HG02973 (cell line): ENCODE data around the gene WHRN.

Source experiments
- ATAC-seq: cut with Tn5 transposase; IDR thresholded peaks from one replicate; pipeline ENCODE4 v1.9.1; 2021; ENCODE audit warnings: moderate library complexity; ENCODE audit not compliant: unreplicated experiment

The WHRN gene

DNA sequence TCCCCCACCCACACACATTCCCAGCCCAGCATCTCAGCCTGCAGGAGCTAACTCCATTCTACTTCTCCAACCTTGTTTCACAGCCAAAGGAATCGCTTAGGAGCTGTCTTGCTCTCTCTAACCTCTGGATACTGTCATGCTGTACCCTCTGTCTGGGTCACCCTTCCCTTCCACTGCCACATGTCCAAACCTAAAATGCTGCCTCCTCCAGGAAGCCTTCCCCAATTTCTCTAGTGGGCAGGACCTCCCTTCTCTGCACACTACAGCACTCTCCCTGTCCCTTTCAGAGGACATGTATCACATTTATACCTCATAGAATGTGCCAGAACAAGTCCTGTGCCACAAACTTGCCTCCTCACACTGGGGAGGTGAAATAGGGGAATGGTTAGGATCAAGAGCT lies 30.8 kb downstream of the WHRN start:
- no peak for ATAC-seq

DNA sequence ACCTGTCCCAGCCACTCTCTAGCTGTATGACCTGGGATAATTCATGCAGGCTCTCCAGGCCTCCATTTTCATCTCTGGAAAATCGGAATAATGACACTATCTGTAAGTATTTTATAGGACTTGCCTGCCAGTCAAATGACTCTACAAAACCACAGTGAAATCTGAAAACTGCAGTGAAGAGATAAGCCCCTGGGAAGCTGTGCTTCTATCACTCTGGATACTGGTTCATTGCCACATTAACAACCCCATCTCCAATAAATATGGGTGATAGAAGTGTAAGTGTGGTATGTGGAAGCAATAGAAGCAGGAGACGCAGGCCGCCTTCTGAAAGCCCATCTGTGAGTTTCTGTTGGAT lies 31.8 kb downstream of the WHRN start:
- no peak for ATAC-seq

DNA sequence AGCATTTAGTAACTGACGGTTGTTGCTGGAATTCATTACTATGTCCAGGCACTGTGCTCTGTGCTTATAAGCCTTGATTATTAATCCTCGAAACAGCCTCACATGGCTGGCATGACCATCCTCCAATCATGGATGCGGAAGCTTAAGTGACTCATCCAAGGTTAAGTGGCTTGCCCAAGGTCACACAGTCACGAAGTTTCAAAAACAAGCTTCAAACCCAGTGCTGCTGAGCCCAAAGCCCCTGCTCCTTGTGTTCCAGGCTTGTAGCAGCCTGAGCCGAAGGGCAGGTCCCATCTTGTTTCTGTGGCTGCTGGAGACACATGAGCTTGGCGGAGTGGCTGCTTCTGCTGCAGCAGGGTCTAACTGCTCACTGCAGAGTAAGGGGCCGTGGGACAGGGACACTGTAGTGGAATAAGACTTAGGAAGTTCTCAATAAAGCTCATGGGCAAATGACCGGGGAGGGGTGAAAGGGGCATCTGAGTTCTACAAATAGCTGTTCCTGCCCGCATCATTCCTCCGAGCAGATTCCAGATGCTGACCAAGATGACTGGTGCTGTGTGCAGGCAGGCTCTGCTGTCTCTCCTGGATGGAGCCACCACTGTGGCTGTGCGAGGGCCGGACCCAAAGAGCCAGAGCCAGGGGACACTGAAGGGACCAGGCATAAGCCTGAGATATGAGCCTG lies 32.4 kb downstream of the WHRN start:
- no peak for ATAC-seq

DNA sequence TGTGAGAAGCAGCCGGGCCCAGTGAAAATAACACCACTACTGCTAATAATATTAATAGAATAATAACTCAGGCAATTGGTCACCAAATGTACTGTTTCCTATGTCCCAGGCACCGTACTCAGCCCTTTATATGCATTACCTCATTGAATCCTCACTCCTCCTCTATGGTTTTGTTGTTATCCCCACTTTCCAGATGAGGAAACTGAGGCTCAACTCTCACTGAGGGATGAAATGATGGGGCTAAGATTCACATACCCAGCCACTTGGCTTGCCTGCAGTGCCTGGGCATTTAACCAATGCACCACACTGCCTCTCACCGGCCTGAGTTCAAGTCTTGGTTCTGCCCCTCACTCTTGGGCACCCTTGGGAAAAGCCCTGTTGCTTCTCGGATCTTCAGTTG lies 34.1 kb downstream of the WHRN start:
- no peak for ATAC-seq

DNA sequence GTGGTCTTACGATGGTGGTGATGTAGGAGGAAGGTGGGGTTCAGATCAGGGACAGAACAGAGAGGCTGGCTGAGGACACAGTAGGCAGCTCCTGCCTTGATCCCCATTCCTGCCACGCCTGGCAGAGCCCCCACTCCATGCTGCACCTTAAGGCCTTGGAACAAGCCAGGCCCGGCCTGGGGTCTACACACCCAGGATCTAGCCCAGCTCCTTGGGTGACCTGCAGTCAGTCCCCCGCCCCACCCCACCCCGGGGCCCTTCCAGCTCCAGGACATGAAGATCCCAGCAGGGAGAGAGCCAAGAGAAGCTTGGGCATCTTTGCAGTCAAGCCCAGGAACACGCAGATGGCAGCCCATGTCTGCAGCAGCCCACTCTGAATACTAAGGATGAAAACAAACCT lies 34.7 kb downstream of the WHRN start:
- ATAC-seq, result no peak

DNA sequence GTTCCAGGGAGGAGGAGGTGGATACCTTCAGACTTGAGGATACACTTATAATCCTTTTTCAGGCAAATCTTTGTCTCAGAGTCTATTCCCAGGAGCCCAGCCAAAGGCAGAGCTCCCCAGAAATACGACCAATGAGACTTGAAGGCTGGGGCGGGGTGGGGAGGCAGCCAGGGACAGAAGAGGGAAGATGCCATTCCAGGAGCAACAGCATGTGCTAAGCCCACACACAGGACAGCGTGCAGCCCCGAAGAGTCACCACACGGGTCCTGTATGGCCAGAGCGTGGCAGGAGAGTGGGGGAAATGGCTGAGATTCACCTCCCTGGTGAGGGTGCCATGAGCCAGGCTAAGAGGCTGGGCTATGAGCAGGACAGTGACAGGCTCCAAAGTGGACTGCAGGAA lies 35.2 kb downstream of the WHRN start:
- no peak for ATAC-seq

DNA sequence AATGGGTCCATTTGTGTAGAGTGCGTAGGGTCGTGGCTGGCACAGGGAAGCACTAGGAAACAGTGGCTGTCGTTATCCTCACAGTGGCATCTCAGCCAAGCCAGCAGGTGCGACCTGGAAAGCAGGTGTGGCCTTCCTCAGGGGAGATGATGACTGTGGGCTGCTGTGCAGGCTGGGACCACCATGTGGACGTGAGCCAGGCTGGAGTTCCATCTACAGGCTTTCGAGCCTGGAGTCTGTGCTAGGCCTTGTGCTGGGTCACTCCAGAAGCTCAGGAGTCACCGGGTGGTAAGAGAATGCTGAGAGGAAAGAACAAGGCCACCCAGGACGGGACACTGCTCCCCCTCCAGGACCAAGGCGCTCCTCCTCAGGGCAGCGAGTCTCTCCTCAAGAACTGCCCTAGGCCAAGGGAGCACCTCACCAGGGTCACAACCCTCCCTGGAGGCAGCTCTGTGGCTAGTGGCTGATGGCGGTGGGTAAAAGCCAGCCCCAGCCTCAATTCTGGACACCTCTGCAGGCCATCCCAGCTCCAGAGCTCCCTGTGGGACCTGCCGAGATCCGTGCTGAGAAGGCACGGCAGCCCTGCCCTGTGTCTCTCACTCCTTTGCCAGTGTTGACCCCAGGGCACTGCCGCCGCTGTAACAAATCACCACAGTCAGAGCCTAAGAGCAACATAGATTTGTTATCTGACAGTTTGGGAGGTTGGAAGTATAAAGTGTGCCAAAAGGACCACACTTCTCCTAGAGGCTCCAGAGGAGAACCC lies 36.0 kb downstream of the WHRN start:
- ATAC-seq, result no peak

DNA sequence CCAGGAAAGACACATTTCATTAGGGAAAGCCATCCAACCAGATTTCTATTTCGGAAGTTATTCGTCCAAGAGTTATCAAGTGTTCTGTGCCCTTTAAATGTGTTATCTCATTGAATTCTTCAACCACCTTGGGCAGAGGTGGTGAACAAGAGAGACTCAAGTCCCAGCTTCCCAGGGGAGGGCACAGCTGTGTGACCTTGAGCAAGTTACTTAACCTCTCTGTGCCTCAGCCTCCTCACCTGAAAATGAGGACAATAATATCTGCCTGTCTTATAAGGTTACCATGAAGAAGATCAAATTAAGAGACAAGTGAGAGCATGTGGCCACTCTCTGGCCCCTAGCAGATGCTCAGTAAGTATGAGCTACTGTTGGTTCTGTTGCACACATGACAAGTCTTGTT lies 37.4 kb downstream of the WHRN start:
- no peak for ATAC-seq

DNA sequence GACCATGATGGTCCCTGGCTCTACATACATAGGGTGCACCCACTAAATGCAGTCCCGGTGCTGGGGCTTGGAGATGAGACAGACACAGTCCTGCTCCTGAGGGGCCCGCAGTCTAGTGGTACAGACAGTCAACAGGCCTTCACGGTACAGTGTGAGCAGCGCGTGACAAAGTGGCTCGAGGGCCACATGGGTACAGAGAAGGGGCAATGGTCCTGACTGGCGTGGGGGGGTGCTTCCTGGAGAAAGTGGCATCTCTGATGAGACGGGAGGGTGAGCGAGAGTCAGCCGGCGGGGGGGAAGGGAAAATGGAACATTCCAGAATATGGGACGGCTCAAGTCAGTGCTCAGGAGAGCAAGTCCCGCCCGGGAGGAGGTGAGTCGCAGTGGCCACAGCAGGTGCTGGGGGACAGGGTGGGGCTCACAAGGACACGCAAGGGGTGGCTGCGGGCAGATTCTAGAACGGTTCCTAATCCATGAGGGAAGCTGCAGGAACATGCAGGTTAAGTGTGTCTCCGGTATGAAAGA lies 38.0 kb downstream of the WHRN start:
- no peak for ATAC-seq

DNA sequence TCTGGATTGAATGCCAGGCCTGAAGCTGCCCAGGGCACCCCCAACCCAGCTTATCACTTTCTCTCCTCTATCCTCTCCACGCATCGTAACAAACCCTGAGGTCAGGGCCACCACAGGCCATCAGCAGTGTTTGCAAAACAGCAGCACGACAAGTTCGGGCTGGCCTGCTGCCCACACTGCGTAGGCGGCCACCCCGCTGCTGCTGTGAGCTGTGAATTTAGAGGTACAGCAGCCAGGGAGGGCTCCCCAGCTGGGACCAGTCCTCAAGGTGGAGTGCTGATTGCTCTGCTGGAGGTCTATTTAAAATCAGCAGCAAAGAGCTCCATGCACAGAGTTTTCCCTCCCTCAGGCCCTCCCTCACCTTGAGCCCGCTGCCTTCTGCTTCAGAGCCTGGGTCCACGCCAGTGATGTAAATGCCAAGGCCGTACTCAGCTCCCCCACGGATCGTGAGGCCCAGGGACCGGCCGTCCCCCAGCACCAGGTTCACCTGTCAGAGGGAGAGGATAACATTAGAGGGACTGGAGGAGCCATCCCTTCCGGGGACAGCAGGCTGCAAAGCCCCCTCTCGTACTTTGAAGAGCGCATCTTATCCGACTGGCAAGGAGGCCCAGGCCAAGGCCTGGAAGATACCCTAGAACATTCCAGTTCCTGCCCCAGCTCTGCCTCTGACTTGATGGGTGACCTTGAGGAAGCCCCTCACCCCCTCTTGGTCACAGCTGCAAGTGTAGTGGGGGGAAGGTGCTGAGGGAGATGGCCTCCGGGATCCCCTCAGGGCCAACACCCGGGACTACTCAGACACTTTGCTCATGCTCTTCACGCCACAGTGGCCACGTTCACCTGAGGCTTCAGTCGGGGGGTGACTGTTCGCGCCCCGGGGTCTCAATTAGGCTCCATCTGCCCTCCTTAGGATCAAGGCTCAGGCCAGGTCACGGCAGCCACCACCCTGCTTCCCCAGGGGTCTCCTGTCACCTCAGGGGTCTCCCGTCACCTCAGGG lies 39.1 kb downstream of the WHRN start:
- no peak for ATAC-seq

DNA sequence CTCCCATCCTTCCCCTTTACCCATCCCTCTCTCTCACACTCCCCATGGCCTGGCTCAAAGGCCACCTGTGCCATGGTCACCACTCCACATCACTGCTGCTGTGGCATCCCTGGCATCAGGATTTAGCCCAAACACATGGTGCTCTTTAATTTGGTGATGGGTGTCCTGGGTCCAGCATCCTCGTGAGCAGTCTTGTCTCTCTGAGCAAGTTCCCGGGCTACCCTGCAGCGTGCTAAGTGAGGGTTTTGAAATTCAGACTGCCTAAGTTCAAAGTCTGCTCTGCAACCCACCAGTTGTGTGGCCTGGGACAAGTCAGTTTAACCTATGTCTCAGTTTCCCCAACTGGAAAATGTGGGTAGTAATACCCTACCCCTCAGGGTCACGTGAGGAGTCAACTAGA lies 39.9 kb downstream of the WHRN start:
- ATAC-seq, result no peak

DNA sequence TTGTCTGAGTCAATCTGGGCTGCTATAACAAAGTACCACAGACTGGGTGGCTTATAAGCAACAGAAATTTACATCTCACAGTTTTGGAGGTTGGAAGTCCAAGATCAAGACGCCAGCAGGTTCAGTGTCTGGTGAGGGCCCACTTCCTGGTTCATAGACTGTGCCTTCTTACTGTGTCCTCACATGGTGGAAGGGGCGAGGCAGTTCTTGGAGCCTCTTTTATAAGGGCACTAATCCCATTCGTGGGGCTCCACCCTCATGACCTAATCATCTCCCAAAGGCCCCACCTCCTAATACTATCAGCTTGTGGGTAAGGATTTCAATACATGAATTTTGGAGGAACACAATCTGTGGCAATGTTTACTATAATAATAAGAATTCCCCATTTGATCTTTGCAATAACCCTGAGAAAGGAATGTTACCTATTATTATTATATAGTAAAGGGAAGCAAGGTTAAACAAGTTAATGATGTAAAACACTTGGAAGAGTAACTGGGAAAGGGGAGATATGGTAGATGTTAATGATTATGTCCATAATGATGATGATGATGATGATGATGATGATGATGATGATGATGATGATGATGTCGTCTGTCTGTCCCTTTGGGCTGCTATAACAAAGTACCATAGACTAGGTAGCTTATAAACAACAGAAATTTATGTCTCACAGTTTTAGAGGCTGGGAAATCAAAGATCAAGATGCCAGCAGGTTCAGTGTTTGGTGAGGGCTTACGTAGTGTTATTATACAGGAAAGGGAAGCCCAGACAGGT lies 40.8 kb downstream of the WHRN start:
- no peak for ATAC-seq

DNA sequence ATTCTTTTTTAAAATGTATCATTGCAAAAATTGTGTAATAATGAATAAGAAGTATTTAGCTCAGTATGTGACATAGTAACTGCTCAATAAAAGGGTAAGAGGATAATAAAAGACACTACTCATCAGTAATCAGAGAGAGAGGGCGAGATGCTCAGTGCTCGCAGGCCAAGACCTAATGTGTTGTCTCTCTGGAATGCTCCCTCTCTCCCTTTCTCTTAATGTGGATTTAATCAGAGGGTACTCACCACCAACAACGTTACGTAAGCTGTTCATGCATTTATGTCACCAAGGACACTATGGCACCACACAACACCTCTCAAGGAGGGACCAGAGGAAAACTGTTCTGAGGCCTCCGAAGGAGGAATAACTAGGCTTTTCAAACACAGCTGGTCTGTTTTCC lies 42.5 kb downstream of the WHRN start:
- ATAC-seq, result no peak

DNA sequence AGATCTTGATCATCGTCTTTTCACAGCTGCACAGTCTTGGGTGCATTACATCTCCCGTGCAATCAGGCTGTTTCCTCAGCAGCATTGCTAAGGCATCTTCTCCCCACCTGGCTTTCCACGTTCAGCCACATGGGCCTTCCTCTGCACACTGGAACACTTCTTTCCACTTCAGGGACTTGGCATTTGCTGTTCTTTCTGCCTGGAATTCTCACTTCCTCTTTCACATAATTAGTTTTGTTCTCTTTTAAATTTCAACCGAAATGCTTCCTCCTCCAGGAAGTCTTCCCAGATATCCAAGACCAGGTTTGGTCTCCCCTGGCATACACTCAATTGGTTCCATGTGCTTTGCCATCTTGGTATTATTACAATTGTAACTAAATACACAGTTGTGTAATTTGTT lies 43.8 kb downstream of the WHRN start:
- ATAC-seq, result no peak

DNA sequence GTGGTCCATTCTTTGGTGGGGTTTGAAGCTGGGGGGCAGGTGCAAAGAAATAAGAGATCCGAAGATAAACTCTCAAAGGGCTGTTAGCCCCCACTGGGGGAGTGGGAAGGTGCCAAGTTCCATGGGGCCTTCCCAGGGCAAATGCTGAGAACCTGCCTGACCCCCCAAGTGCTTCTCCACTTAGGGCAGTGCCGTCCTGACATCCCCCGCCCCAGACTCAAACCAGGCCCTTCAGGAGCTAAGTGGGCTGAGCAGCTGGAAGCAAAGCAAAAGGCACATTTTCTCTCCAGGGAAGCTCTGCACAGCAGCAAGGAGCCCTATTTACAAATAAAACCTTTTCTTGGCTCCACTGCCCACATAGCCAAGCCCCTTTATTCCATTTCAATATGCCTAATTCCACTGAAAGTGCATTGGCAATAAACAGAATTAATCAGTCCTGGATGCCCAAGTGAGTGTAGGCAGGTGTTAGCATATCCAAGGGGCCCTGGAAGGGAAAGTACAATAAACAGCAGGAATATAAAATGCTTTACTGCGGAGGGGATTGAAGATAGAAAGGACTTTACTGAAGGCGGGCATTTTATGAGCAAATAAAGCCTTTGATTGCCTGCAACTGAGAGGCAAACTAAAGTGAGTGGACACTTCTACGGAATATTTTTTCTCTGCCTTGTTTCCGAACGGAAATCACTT lies 44.6 kb downstream of the WHRN start:
- ATAC-seq, result no peak

DNA sequence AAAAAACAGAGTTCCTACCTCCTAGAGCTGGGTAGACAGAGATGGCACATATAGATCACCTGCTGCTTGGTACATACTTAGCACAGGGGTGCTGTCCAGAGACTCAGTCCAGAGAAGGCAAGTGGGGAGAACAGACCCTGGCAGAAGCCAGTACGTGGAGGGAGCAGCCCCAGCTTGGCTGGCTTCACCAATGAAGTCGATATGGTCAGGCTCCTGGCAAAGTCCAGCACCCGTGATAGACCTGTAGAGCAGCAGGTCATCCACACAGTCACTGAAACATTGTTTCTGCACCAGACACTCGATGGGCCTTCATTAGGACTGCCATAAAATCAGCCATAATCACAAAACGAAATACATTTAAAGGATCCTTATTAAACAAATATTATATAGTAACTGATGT lies 45.8 kb downstream of the WHRN start:
- no peak for ATAC-seq

DNA sequence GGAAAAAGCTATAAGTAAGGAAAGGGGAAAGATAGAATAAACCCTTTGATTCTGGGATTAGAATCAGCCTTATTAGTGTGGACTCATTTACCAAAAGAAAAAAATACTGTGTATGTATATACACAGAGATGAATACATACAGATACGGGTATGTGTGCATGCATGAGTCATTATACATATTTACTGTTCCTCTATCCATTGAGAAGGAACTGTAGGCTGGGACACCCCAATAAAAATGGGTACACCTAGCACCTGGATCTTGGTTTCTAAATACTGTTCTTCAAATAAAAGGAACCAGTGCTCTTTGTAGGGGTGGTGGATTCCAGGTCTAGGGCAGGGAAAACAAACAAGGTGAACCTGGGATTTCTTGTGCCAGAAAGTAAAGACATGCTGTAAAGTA lies 48.3 kb downstream of the WHRN start:
- ATAC-seq, result no peak

DNA sequence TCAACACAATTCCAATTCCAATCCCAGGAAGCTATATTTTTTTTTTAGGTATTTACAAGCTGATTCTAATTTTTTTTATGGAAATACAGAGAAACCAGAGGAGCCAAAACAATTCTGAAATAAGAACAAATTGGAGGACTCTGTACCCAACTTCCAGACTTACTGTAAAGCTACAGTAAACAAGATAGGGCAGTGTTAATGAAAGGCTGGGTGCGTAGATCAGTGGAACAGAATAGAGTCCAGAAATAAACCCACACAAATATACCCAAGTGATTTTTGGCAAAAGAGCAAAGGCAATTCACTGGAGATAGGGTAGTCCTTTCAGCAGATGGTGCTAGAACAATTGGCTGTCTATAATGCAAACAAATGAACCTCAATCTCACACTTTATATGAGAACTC lies 50.6 kb downstream of the WHRN start:
- ATAC-seq, result no peak

DNA sequence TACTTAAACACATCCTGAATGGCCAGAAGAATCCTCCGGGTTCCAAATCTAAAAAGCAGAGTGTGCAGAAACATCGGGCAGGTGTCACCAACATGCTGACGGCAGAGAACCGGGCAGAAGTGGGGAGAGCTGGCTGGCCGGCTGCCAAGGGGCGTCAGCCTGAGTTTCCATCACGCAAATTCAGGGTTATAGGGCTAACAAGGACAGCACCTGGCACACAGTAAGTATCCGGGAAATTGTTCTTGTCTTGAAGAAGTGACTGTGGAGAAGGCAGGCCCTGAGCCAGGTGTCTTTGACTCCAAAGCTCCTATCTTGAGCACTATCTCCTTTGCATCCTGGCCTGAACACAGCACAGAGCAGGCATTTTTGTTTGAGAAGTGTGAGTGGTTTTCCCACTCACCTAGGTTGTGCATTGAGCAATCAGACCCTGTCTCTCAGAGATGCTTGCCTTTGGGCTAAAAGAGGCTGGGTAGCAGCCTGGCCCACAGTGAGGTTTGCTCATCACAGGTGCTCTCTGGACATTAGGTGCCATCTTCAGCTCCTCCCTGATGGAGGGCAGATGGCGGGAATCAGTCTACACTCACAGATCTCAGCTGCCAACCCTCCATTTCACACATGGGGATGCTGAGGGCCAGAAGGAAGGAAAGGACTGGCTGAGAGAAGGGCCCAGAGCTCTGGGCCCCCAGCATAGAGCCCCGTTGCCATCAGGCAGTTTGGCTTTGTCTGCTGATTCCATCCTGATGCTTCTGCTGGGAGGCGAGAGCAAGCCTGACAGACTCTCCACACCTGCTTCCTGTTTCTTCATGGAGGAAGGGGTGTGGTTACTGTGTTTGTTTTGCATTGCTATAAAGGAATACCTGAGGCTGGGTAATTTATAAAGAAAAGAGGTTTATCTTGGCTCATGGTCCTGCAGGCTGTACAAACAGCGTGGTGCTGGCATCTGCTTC lies 52.8 kb downstream of the WHRN start:
- no peak for ATAC-seq
